K562 (cell line): ENCODE results near the gene KRT1. TPM values are rescaled to one million over a fixed set of nuclear protein-coding genes. Genes with fewer than 3 reads are reported as not detected.
A peak's percentile ranks its signal among the peaks of the same experiment; 100 is the strongest.

Experiments
- ATAC-seq: fragments of 200-7000 bp; cut with Tn5 transposase; 3 replicates; pipeline ENCODE4 v1.9.1; 2020; ENCODE audit warnings: moderate library complexity
- BruUV-seq: library from RNA; stranded (reverse); fragments of 400-500 nt; replicated peaks from 2 replicates; lab custom pipeline; 2021; lab: Mats Ljungman, UMichigan
- CTCF ChIA-PET: fragments of 300-600 bp; formaldehyde crosslinking; extraction: SDS; loops from one replicate; lab custom pipeline; 2021; ENCODE audit warnings: low intra/inter-chr PET ratio; lab: Yijun Ruan, JAX
- POLR2A ChIA-PET: fragments of 300-600, 350-650 bp; sonication (Branson Sonifier 250); formaldehyde crosslinking; extraction: SDS; loops from one replicate; lab custom pipeline; 2021; ENCODE audit warnings: antibody characterized with exemption, inconsistent platforms; lab: Yijun Ruan, JAX
- DNase-seq, 4 experiments: peaks; one replicate each; pipeline versions ENCODE4 v3.0.0 to v3.0.0-alpha.2; 2011 to 2018; ENCODE audit warnings: low spot score in 3 of 4, mixed read lengths in 3 of 4; ENCODE audit errors: extremely low read depth in 1 of 4
- FAIRE-seq: peaks from 2 replicates; lab custom pipeline; 2011; peaks lifted over from hg19 to GRCh38; lab: Jason Lieb, UNC
- H2AFZ ChIP-seq: 2 replicates; pipeline ENCODE4 v1.6.0; 2011; ENCODE audit warnings: low read depth, low read length, control low read depth, inconsistent platforms
- H3K27ac ChIP-seq: fragments of 200-600 bp; 3 replicates; pipeline ENCODE4 v1.8.0; 2011; ENCODE audit warnings: low read depth, mild to moderate bottlenecking, control low read depth, inconsistent platforms, low read length, moderate library complexity, mixed read lengths; ENCODE audit errors: extremely low read depth
- H3K27me3 ChIP-seq, 2 experiments: fragments of 300-600 bp in 1 of 2; 2 replicates in 1 of 2; 3 replicates in 1 of 2; pipeline versions ENCODE4 v1.6.0 to v1.8.0; 2011; ENCODE audit warnings: inconsistent platforms in 2 of 2, low read length in 2 of 2, mild to moderate bottlenecking in 1 of 2, mixed read lengths in 1 of 2, moderate library complexity in 1 of 2; ENCODE audit not compliant: control insufficient read depth in 2 of 2, insufficient read depth in 2 of 2
- H3K36me3 ChIP-seq: fragments of 300-600 bp; 3 replicates; pipeline ENCODE4 v1.8.0; 2011; ENCODE audit warnings: mild to moderate bottlenecking, low read length, inconsistent platforms; ENCODE audit not compliant: control insufficient read depth, insufficient read depth
- H3K4me1 ChIP-seq, 2 experiments: fragments of 200-600 bp in 1 of 2; replicated peaks in 1 of 2; 2 replicates in 1 of 2; 3 replicates in 1 of 2; pipeline versions ENCODE4 v1.5.1 to v1.8.0; 2011; ENCODE audit warnings: inconsistent platforms in 2 of 2, low read length in 2 of 2, mild to moderate bottlenecking in 1 of 2, mixed read lengths in 1 of 2, moderate library complexity in 1 of 2; ENCODE audit not compliant: control insufficient read depth in 2 of 2, insufficient read depth in 2 of 2
- H3K4me2 ChIP-seq: 2 replicates; pipeline ENCODE4 v1.6.1; 2011; ENCODE audit warnings: low read length, control low read depth, inconsistent platforms, mixed read lengths; ENCODE audit not compliant: insufficient read depth
- H3K4me3 ChIP-seq: fragments of 200-600 bp; sonication (generic), shearing (Covaris generic); 2 replicates; pipeline ENCODE4 v1.5.1; 2016; ENCODE audit warnings: control low read depth, inconsistent platforms
- H3K79me2 ChIP-seq: fragments of 200-600 bp; 3 replicates; pipeline ENCODE4 v1.8.0; 2011; ENCODE audit warnings: low read length, inconsistent platforms; ENCODE audit not compliant: control insufficient read depth, insufficient read depth
- H3K9ac ChIP-seq, 2 experiments: 2 replicates each; pipeline versions ENCODE4 v1.6.0 to v1.6.1; 2011; ENCODE audit warnings: low read depth in 2 of 2, low read length in 2 of 2, control low read depth in 1 of 2, inconsistent platforms in 1 of 2, mild to moderate bottlenecking in 1 of 2, mixed read lengths in 1 of 2; ENCODE audit not compliant: insufficient read depth in 1 of 2
- H3K9me1 ChIP-seq: one replicate; pipeline ENCODE4 v1.6.0; 2011; ENCODE audit warnings: inconsistent platforms, mild to moderate bottlenecking, low read length, moderate library complexity; ENCODE audit not compliant: control insufficient read depth, insufficient read depth
- H3K9me3 ChIP-seq: replicated peaks from 2 replicates; pipeline ENCODE4 v1.5.1; 2011; ENCODE audit warnings: low read depth, low read length, inconsistent platforms; ENCODE audit not compliant: control insufficient read depth, insufficient read depth
- H4K20me1 ChIP-seq: replicated peaks from 2 replicates; pipeline ENCODE4 v1.6.1; 2011; ENCODE audit warnings: low read length, inconsistent platforms, mixed read lengths; ENCODE audit not compliant: control insufficient read depth, insufficient read depth
- ATF7 ChIP-seq: fragments of 450-650 bp; IDR thresholded peaks from 2 replicates; pipeline ENCODE4 v1.7.1; 2014; ENCODE audit warnings: mild to moderate bottlenecking, moderate library complexity
- BDP1 ChIP-seq: IDR thresholded peaks from 3 replicates; pipeline ENCODE4 v1.6.1; 2011; ENCODE audit not compliant: insufficient read length, insufficient read depth
- C11orf30 ChIP-seq: fragments of 450-650 bp; IDR thresholded peaks from 2 replicates; pipeline ENCODE4 v1.6.1; 2016; ENCODE audit warnings: low read depth, mild to moderate bottlenecking
- CBX2 ChIP-seq: fragments of 200-600 bp; sonication (generic); IDR thresholded peaks from one replicate; pipeline ENCODE4 v1.6.1; 2012; ENCODE audit warnings: mild to moderate bottlenecking, low read length, inconsistent platforms; ENCODE audit not compliant: insufficient read depth, poor library complexity, severe bottlenecking
- CTCF ChIP-seq, 3 experiments: IDR thresholded peaks in 2 of 3; conservative IDR thresholded peaks in 1 of 3; 2 replicates each; pipeline ENCODE4 v1.5.1; 2011 to 2012; ENCODE audit warnings: low read length in 3 of 3, mild to moderate bottlenecking in 3 of 3, control low read depth in 2 of 3, improper control_type of control experiment in 1 of 3, inconsistent platforms in 1 of 3, low read depth in 1 of 3, mixed read lengths in 1 of 3, moderate library complexity in 1 of 3; ENCODE audit not compliant: insufficient read depth in 2 of 3
- GATA2 ChIP-seq: sonication (generic); formaldehyde crosslinking; IDR thresholded peaks from 2 replicates; pipeline ENCODE4 v1.4.0; 2020; ENCODE audit warnings: mild to moderate bottlenecking, missing genetic modification reagents
- HNRNPUL1 ChIP-seq: fragments of 200-400 bp; formaldehyde crosslinking; IDR thresholded peaks from 2 replicates; pipeline ENCODE4 v1.6.1; 2017; ENCODE audit warnings: low read length
- IFI16 ChIP-seq: fragments of 250-450 bp; sonication (Bioruptor Pico); IDR thresholded peaks from 2 replicates; pipeline ENCODE4 v2.1.2; 2022; ENCODE audit warnings: mild to moderate bottlenecking, inconsistent platforms
- RBM14 ChIP-seq: fragments of 200-400 bp; formaldehyde crosslinking; IDR thresholded peaks from 2 replicates; pipeline ENCODE4 v1.6.1; 2018; ENCODE audit warnings: low read depth, mild to moderate bottlenecking, low read length, moderate library complexity, borderline replicate concordance; ENCODE audit not compliant: insufficient read depth
- SMAD1 ChIP-seq: fragments of 150-350 bp; IDR thresholded peaks from 2 replicates; pipeline ENCODE4 v1.6.1; 2014; ENCODE audit warnings: low read length, low read depth; ENCODE audit not compliant: partially characterized antibody
- TCF7 ChIP-seq: sonication (generic); IDR thresholded peaks from 2 replicates; pipeline ENCODE4 v1.6.1; 2016; ENCODE audit warnings: antibody characterized with exemption, borderline replicate concordance
- TFAP4 ChIP-seq: sonication (generic); formaldehyde crosslinking; IDR thresholded peaks from 2 replicates; pipeline ENCODE4 v1.8.0; 2022; ENCODE audit warnings: missing genetic modification reagents, mild to moderate bottlenecking, moderate library complexity, borderline replicate concordance
- USF1 ChIP-seq: sonication (generic); formaldehyde crosslinking; IDR thresholded peaks from 2 replicates; pipeline ENCODE4 v1.9.0; 2022; ENCODE audit warnings: mild to moderate bottlenecking, missing genetic modification reagents
- ZNF274 ChIP-seq: IDR thresholded peaks from 2 replicates; pipeline ENCODE4 v1.6.1; 2011; ENCODE audit warnings: low read depth, mild to moderate bottlenecking, low read length, moderate library complexity, borderline replicate concordance
- ZNF311 ChIP-seq: fragments of 250-450 bp; sonication (Bioruptor Pico); IDR thresholded peaks from 2 replicates; pipeline ENCODE4 v1.4.0; 2020; ENCODE audit warnings: mild to moderate bottlenecking, moderate library complexity
- ZNF449 ChIP-seq: fragments of 250-450 bp; sonication (Bioruptor Pico); IDR thresholded peaks from 2 replicates; pipeline ENCODE4 v1.8.0; 2022; ENCODE audit warnings: moderate library complexity, mild to moderate bottlenecking, inconsistent platforms
- ZNF764 ChIP-seq: fragments of 250-450 bp; sonication (Bioruptor Pico); IDR thresholded peaks from 2 replicates; pipeline ENCODE4 v1.4.0; 2020; ENCODE audit warnings: low read depth, mild to moderate bottlenecking, moderate library complexity
- WGBS: fragments of 100-300 bp; shearing (Covaris generic); methylation state at CpG from one replicate; pipeline ENCODE4 v1.1.6; 2016; ENCODE audit warnings: low coverage, mixed read lengths; ENCODE audit not compliant: insufficient coverage; ENCODE audit errors: missing lambda C conversion rate; 5-methylcytosine and 5-hydroxymethylcytosine counted together
- in situ Hi-C: fragments of 300-500 bp; cut with MboI; formaldehyde crosslinking; loops from 4 replicates; pipeline ENCODE4 v1.15.0; 2018; ENCODE audit warnings: inconsistent platforms, mixed read lengths
- intact Hi-C: fragments of 100-400 bp; cut with micrococcal nuclease; formaldehyde crosslinking; loops from 2 replicates; pipeline ENCODE4 v1.14.2; 2022
- polyA plus RNA-seq, 8 experiments: library from polyadenylated mRNA; depleted of rRNA in 4 of 8; stranded (reverse) in 5 of 8; unstranded in 3 of 8; fragments of >200 nt; fragmentation: Nextera tagmentation in 2 of 8; fragmentation: Illumina TruSeq in 1 of 8; extraction: Ambion mirVana in 2 of 8; extraction: Trizol in 1 of 8; gene quantifications; 2 replicates each; pipeline versions ENCODE4 v1.2.1 to v1.2.3, GENCODE V29; 2011 to 2014; ENCODE audit warnings: inconsistent platforms in 1 of 8, missing spikeins in 1 of 8
- total RNA-seq, 7 experiments: library from RNA; depleted of rRNA in 6 of 7; stranded (reverse); fragments of >200 nt in 6 of 7; fragmentation: Illumina TruSeq in 2 of 7; extraction: Trizol in 2 of 7; gene quantifications; 2 replicates each; pipeline versions ENCODE4 v1.2.1 to v1.2.3, GENCODE V29; 2011 to 2021; ENCODE audit warnings: low replicate concordance in 1 of 7

KRT1 gene
- total and polyA plus RNA-seq, 9 of the 15 experiments (the other 6 are each of a cell fraction or from before 2014, with no cell fraction given): 0.18 TPM; not detected in 8

- peak; percentile 67 to 74 (median 68) for TF ChIP-seq CTCF (IDR thresholded peaks at IDR 0.05 in 2 of 3, conservative IDR thresholded peaks at IDR 0.05 in 1 of 3; ENCODE audit: insufficient read depth in 2 of 3, low read depth in 1 of 3, low read length in 3 of 3)
- TF ChIP-seq TFAP4 (CRISPR knock-in tag): peak; percentile 45; the same call in 1 of the 2 replicates
Observed at GRCh38 chr12:52692254-52692653, 12.0 kb upstream of the KRT1 start (continued).

- H3K9ac ChIP-seq: no peak overlapping the region
- H2AFZ ChIP-seq: no peak overlapping the region
- H3K9me1 ChIP-seq: no peaks in the 10 kb centered on the region
- ATAC-seq (no peak; the same call in 2 of the 3 replicates), FAIRE-seq (no peak), DNase-seq (no peak)
- H4K20me1 ChIP-seq: peaks cover 4% of the 10 kb centered on the region; the same call in 1 of the 2 replicates
- WGBS: 43% methylated on average over 2 of the region's 2 CpGs
- BruUV-seq: no TSS peak
- no peaks in the 10 kb centered on the region for H3K79me2 ChIP-seq
- in situ Hi-C loops: no loop called here
- H3K27me3 ChIP-seq: peaks cover 13 to 43% of the 10 kb centered on the region in 2 experiments; a peak in 4 of 5 replicates
- no peaks in the 10 kb centered on the region for H3K9me3 ChIP-seq
- no peak overlapping the region for H3K4me3 ChIP-seq
- ChIA-PET CTCF (interaction anchor here (1.7 kb wide), 1 partner anchor 179 kb away, joined by 8 read pairs; no protein-coding TSS in a partner anchor), POLR2A (interaction anchor here (0.7 to 1.0 kb wide), 2 partner anchors 11 to 165 kb away, joined by 3 read pairs; partner anchors contain the start of gene KRT1)
- no peaks in the 10 kb centered on the region for H3K36me3 ChIP-seq
- intact Hi-C loops: loop anchor here (10.0 kb wide), 2 partner anchors 107 to 183 kb away; no protein-coding TSS in a partner anchor
- no peak overlapping the region for H3K4me2 ChIP-seq
- no peak overlapping the region for H3K27ac ChIP-seq
- peaks cover 0 to 10% of the 10 kb centered on the region in 2 experiments; a peak in 1 of 5 replicates for H3K4me1 ChIP-seq
- no peak for TF ChIP-seq IFI16
- no peak for TF ChIP-seq ZNF449 (CRISPR knock-in tag)
- no peak for TF ChIP-seq SMAD1
- TF ChIP-seq CBX2: no peak
- TF ChIP-seq ATF7: no peak
- TF ChIP-seq ZNF311 (CRISPR knock-in tag): no peak
- TF ChIP-seq GATA2 (CRISPR knock-in tag): no peak
- TF ChIP-seq HNRNPUL1: no peak
- no peak for TF ChIP-seq ZNF274
- no peak for TF ChIP-seq BDP1
- TF ChIP-seq USF1: no peak
- TF ChIP-seq TCF7: no peak
- TF ChIP-seq RBM14: no peak
- TF ChIP-seq C11orf30: no peak
- TF ChIP-seq ZNF764 (CRISPR knock-in tag): no peak
Observed at GRCh38 chr12:52691841-52692150, 11.6 kb upstream of the KRT1 start.
